HL-60 (cell line): Measurements from ENCODE around the gene MYLK4.
A peak's percentile ranks its signal among the peaks of the same experiment; 100 is the strongest.

Experiments
- DNase-seq, 2 experiments: peaks; one replicate each; pipeline ENCODE4 v3.0.0-alpha.2; 2010 to 2020; ENCODE audit warnings: low read depth in 1 of 2, low spot score in 1 of 2
- H3K27ac ChIP-seq: fragments of 250-450 bp; sonication (Bioruptor Pico); replicated peaks from 2 replicates; pipeline ENCODE4 v1.5.1; 2020; ENCODE audit warnings: mild to moderate bottlenecking, moderate library complexity
- H3K27me3 ChIP-seq: fragments of 250-450 bp; sonication (Bioruptor Pico); 2 replicates; pipeline ENCODE4 v1.5.1; 2021; ENCODE audit warnings: mild to moderate bottlenecking, moderate library complexity; ENCODE audit not compliant: insufficient read depth, poor library complexity, severe bottlenecking
- H3K4me3 ChIP-seq: replicated peaks from 2 replicates; pipeline ENCODE4 v1.5.1; 2011; ENCODE audit warnings: mild to moderate bottlenecking, control low read depth, low read length; ENCODE audit not compliant: insufficient read depth
- GABPA ChIP-seq: IDR thresholded peaks from 2 replicates; pipeline ENCODE4 v1.6.1; 2012; ENCODE audit warnings: low read depth
- POLR2AphosphoS5 ChIP-seq: IDR thresholded peaks from 2 replicates; pipeline ENCODE4 v1.6.1; 2012; ENCODE audit warnings: low read depth
- SPI1 ChIP-seq: IDR thresholded peaks from 2 replicates; pipeline ENCODE4 v1.6.1; 2012; ENCODE audit warnings: low read depth, mild to moderate bottlenecking, borderline replicate concordance
- TF ChIP-seq, protein P1 (sequence below): IDR thresholded peaks from 2 replicates; pipeline ENCODE4 v1.6.1; 2012; ENCODE audit warnings: low read depth; ENCODE audit not compliant: insufficient replicate concordance
- TF ChIP-seq, protein P2 (sequence below): IDR thresholded peaks from one replicate; pipeline ENCODE4 v1.5.1; 2011; ENCODE audit warnings: low read length, control low read depth, inconsistent platforms; ENCODE audit not compliant: insufficient read depth

The MYLK4 gene

DNA sequence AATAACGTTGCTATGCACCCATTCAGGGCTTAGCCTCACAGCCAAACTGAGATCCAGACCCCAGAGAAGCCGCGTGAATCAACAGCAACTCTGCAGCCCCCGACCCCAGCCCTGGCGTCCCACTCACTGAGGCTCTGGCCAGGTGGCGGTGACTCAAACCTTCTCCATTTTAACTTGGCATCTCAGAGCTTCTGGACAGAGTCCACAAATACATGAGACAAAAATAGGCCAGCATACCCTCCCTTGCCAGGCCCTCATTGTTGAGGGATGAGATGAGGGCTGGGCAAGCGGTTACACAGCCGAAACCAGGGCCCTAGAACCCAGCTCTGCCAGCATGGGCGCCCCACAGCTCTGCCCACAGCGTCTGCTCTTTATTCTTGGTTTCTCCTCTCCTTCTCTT, 118.4 kb downstream of the MYLK4 start:
- no peak for DNase-seq
- Histone ChIP-seq H3K27me3 (no peaks in the 10 kb centered on the region), H3K4me3 (no peak overlapping the region), H3K27ac (no peak overlapping the region)
- TF ChIP-seq SPI1 (no peak), POLR2AphosphoS5 (no peak), GABPA (no peak)
- TF ChIP-seq, protein P1, sequence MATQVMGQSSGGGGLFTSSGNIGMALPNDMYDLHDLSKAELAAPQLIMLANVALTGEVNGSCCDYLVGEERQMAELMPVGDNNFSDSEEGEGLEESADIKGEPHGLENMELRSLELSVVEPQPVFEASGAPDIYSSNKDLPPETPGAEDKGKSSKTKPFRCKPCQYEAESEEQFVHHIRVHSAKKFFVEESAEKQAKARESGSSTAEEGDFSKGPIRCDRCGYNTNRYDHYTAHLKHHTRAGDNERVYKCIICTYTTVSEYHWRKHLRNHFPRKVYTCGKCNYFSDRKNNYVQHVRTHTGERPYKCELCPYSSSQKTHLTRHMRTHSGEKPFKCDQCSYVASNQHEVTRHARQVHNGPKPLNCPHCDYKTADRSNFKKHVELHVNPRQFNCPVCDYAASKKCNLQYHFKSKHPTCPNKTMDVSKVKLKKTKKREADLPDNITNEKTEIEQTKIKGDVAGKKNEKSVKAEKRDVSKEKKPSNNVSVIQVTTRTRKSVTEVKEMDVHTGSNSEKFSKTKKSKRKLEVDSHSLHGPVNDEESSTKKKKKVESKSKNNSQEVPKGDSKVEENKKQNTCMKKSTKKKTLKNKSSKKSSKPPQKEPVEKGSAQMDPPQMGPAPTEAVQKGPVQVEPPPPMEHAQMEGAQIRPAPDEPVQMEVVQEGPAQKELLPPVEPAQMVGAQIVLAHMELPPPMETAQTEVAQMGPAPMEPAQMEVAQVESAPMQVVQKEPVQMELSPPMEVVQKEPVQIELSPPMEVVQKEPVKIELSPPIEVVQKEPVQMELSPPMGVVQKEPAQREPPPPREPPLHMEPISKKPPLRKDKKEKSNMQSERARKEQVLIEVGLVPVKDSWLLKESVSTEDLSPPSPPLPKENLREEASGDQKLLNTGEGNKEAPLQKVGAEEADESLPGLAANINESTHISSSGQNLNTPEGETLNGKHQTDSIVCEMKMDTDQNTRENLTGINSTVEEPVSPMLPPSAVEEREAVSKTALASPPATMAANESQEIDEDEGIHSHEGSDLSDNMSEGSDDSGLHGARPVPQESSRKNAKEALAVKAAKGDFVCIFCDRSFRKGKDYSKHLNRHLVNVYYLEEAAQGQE = no peak
- TF ChIP-seq, protein P2, sequence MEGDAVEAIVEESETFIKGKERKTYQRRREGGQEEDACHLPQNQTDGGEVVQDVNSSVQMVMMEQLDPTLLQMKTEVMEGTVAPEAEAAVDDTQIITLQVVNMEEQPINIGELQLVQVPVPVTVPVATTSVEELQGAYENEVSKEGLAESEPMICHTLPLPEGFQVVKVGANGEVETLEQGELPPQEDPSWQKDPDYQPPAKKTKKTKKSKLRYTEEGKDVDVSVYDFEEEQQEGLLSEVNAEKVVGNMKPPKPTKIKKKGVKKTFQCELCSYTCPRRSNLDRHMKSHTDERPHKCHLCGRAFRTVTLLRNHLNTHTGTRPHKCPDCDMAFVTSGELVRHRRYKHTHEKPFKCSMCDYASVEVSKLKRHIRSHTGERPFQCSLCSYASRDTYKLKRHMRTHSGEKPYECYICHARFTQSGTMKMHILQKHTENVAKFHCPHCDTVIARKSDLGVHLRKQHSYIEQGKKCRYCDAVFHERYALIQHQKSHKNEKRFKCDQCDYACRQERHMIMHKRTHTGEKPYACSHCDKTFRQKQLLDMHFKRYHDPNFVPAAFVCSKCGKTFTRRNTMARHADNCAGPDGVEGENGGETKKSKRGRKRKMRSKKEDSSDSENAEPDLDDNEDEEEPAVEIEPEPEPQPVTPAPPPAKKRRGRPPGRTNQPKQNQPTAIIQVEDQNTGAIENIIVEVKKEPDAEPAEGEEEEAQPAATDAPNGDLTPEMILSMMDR = no peak

GRCh38 chr6:2630891-2631571, 119.7 kb downstream of the MYLK4 start:
- H3K4me3 ChIP-seq = no peak overlapping the region
- H3K27me3 ChIP-seq = no peaks in the 10 kb centered on the region
- DNase-seq = no peak
- TF ChIP-seq, protein P1 = no peak
- TF ChIP-seq GABPA (no peak), SPI1 (no peak)
- TF ChIP-seq, protein P2 = no peak
- H3K27ac ChIP-seq = no peak overlapping the region

DNA sequence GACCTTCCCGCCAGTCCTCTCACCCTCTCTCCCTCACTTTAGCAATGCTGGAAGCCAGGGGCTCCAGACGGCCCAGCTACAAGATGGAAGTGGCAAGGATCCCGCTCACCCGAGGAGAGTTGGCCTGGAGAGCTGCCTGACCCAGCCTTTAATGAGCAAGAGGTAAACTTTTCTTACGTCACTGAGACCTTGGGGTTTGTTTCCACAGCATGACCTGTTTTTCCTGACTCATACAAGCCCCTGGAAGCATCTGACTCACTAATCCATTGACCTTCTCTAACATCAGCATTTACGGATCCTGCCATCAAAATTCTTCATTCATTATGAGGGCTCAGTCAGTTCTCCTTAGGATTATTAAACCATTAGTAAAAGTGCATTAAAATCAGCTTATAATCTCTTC, 120.4 kb downstream of the MYLK4 start:
- Histone ChIP-seq H3K27me3 (no peaks in the 10 kb centered on the region), H3K4me3 (no peak overlapping the region), H3K27ac (no peak overlapping the region)
- DNase-seq = peak in 1 of 2 experiments; percentile 13
- TF ChIP-seq POLR2AphosphoS5 (no peak), GABPA (no peak), SPI1 (no peak)
- TF ChIP-seq, protein P1 = no peak
- TF ChIP-seq, protein P2 = no peak
